MCF 10A (cell line): ENCODE measurements around the gene KDM2A. TPM values are rescaled to one million over a fixed set of nuclear protein-coding genes. Genes with fewer than 3 reads are reported as not detected.

ENCODE experiments used
- BruUV-seq: library from RNA; stranded (reverse); fragments of 400-500 nt; replicated peaks from 2 replicates; lab custom pipeline; 2021; lab: Mats Ljungman, UMichigan
- CTCF ChIA-PET: fragments of 300-600 bp; sonication (Branson Sonifier 250); formaldehyde crosslinking; extraction: SDS; loops from one replicate; lab custom pipeline; 2021; ENCODE audit warnings: antibody characterized with exemption, inconsistent platforms; lab: Yijun Ruan, JAX
- POLR2A ChIA-PET: fragments of 300-600, 350-650 bp; sonication (Branson Sonifier 250); formaldehyde crosslinking; extraction: SDS; loops from one replicate; lab custom pipeline; 2020; ENCODE audit warnings: antibody characterized with exemption, inconsistent platforms; lab: Yijun Ruan, JAX
- DNase-seq: peaks from one replicate; pipeline ENCODE4 v3.0.0-alpha.2; 2018; ENCODE audit not compliant: unreplicated experiment
- H3K27ac Mint-ChIP-seq: one replicate; pipeline ENCODE4 v1.8.0; 2022; ENCODE audit warnings: mild to moderate bottlenecking, low read depth, mixed read lengths; ENCODE audit not compliant: unreplicated experiment
- H3K27me3 Mint-ChIP-seq: one replicate; pipeline ENCODE4 v1.8.0; 2022; ENCODE audit warnings: mixed read lengths; ENCODE audit not compliant: insufficient read depth, unreplicated experiment
- H3K36me3 Mint-ChIP-seq: one replicate; pipeline ENCODE4 v1.8.0; 2022; ENCODE audit warnings: mild to moderate bottlenecking, moderate library complexity, mixed read lengths; ENCODE audit not compliant: insufficient read depth, unreplicated experiment
- H3K4me1 Mint-ChIP-seq: one replicate; pipeline ENCODE4 v1.8.0; 2022; ENCODE audit warnings: mixed read lengths; ENCODE audit not compliant: insufficient read depth, unreplicated experiment
- H3K4me3 Mint-ChIP-seq: one replicate; pipeline ENCODE4 v1.8.0; 2022; ENCODE audit warnings: mild to moderate bottlenecking, moderate library complexity, mixed read lengths; ENCODE audit not compliant: unreplicated experiment
- H3K9me3 Mint-ChIP-seq: one replicate; pipeline ENCODE4 v1.8.0; 2022; ENCODE audit warnings: mixed read lengths; ENCODE audit not compliant: unreplicated experiment
- intact Hi-C: fragments of 100-400 bp; cut with micrococcal nuclease; formaldehyde crosslinking; loops from 2 replicates; pipeline ENCODE4 v1.14.1; 2022
- total RNA-seq: library from RNA; stranded (reverse); gene quantifications from 2 replicates; pipeline ENCODE4 v1.2.3, GENCODE V29; 2022
- TF ChIP-seq, protein P1 (sequence below): fragments of 200-600 bp; IDR thresholded peaks from one replicate; pipeline ENCODE4 v1.8.0; 2022; ENCODE audit warnings: antibody characterized with exemption, mild to moderate bottlenecking; ENCODE audit not compliant: unreplicated experiment

Gene KDM2A
- total RNA-seq, 1 experiment from 2014 or later, result 63.8 TPM

DNA sequence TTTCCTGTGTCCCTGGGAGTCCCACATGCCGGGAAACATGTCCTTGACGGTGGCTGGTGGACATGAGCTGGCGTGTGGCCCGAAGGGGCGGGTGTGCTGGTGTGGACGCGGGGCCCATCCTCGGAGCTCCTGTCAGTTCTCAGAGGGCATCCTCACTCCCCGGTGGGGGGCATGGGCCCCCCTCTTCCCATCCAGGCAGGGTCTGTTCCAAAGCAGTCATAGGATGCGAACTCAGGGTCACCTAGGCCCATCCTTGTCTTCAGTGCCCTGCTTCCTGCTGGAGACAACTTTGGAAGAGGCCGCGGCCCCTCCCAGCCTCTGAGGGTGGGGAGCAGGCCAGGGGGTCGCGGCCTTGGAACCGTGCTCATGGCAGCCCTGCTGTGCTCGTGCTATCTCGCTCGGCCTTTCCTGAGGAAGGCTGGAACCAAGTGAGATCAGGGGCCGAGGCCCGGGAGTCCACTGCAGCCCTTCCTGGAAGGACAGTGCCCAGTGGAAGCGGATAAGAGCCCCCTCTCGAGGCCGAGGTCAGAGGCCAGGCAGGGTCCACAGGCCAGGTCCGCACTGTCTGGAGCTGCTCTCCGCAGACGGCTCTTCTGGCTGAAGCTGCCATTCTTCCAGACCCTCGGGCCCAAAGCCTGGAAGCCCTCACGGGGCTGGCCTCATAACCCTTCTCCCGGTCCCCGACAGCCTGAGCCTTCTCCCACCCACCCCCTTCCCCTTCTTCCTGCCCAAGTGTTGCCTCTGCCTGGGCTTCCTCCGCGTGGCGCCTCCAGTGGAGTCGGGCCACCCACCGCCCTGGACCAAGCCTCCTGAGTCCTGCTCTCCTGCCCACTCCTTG is 155.9 kb downstream of the KDM2A start:
- H3K4me1 Mint-ChIP-seq, result peaks cover 7% of the 10 kb centered on the region
- H3K9me3 Mint-ChIP-seq, result no peaks in the 10 kb centered on the region
- no peaks in the 10 kb centered on the region for H3K27me3 Mint-ChIP-seq
- ChIA-PET POLR2A (no interaction called here), CTCF (interaction anchor here (0.9 kb wide), 1 partner anchor 13 kb away, joined by 3 read pairs; no protein-coding TSS in a partner anchor)
- H3K36me3 Mint-ChIP-seq, result peaks cover 16% of the 10 kb centered on the region
- H3K4me3 Mint-ChIP-seq, result no peak overlapping the region
- H3K27ac Mint-ChIP-seq, result no peak overlapping the region
- BruUV-seq, result no TSS peak
- intact Hi-C loops, result no loop called here
- no peak for DNase-seq
- TF ChIP-seq, protein P1, sequence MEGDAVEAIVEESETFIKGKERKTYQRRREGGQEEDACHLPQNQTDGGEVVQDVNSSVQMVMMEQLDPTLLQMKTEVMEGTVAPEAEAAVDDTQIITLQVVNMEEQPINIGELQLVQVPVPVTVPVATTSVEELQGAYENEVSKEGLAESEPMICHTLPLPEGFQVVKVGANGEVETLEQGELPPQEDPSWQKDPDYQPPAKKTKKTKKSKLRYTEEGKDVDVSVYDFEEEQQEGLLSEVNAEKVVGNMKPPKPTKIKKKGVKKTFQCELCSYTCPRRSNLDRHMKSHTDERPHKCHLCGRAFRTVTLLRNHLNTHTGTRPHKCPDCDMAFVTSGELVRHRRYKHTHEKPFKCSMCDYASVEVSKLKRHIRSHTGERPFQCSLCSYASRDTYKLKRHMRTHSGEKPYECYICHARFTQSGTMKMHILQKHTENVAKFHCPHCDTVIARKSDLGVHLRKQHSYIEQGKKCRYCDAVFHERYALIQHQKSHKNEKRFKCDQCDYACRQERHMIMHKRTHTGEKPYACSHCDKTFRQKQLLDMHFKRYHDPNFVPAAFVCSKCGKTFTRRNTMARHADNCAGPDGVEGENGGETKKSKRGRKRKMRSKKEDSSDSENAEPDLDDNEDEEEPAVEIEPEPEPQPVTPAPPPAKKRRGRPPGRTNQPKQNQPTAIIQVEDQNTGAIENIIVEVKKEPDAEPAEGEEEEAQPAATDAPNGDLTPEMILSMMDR, result no peak

DNA sequence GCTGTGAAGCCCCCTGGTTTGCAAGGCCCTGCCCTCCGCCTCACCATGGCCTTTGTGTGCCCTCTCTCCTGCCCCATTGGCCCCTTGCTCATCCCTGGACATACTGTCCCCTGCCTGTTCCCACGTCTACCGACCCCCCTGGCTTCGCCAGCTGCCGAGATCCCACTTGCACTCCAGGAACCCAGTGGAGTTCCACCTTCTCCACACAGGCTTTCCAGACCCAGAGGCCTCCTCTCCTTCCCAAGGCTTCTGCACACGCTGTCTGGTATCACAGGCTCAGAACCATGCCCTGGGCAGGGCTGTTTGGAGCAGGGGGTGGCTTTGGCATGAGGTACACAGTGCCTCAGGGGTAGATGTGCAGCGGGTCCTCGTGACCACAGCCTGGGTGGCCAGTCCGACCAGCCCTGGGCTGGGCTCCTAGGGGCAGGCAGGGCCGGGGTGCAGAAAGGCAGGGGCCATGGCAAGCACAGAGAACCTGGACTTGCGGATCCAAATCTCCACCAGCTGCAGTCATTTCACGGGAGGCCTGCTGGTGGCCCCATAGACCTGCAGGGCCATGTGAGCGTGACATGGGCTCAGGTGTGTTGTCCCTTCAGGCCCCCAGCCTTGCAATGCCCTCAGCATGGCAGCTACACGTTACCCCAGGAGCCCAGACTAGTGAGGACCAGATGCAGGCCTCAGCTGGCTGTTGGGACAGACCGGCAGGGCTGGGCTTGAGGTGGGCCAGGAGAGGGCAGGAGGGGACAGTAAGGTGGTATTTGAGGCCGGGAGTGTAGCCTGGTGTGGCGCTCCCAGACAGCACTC is 156.7 kb downstream of the KDM2A start:
- intact Hi-C loops, result no loop called here
- no TSS peak for BruUV-seq
- Mint-ChIP-seq H3K27me3 (no peaks in the 10 kb centered on the region), H3K4me1 (no peaks in the 10 kb centered on the region), H3K36me3 (peaks cover 21% of the 10 kb centered on the region), H3K27ac (no peak overlapping the region), H3K4me3 (no peak overlapping the region), H3K9me3 (no peaks in the 10 kb centered on the region)
- POLR2A ChIA-PET, result no interaction called here
- CTCF ChIA-PET, result interaction anchor here (0.5 to 0.6 kb wide), 2 partner anchors 17 to 218 kb away, joined by 4 to 5 read pairs; no protein-coding TSS in a partner anchor
- TF ChIP-seq, protein P1, result no peak
- DNase-seq, result no peak

DNA sequence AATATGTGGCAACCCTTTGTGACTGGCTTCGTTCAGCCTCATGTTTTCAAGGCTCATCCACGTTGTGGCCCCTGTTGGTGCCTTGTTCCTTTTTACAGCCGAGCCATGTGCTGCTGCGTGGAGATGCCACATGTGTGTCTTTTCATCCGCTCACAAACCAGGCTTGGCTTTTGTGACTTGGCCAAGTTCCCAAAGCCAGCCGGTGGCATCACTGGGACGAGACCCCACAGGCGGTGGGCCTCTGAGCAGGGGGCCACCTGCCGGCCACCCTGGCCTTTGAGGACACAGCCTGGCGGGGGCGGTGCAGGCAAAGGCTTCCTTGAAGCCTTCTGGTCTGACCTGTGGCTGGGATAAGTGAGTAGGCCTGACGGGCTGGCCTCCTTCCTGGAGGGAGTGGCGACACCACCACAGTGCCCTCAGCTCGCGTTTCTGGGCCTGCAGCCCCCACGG is 157.7 kb downstream of the KDM2A start:
- Mint-ChIP-seq H3K36me3 (peaks cover 21% of the 10 kb centered on the region), H3K27me3 (no peaks in the 10 kb centered on the region), H3K27ac (peak overlapping the region; percentile 27), H3K4me1 (no peaks in the 10 kb centered on the region), H3K4me3 (peak overlapping the region; percentile 48), H3K9me3 (no peaks in the 10 kb centered on the region)
- ChIA-PET CTCF (interaction anchor here (0.6 to 1.5 kb wide), 3 partner anchors 13 to 41 kb away, joined by 3 to 5 read pairs (median 4); no protein-coding TSS in a partner anchor), POLR2A (interaction anchor here (0.8 to 1.5 kb wide), 5 partner anchors 10 to 41 kb away, joined by 3 to 6 read pairs (median 3); partner anchors contain the start of gene ANKRD13D)
- TF ChIP-seq, protein P1, result no peak
- intact Hi-C loops, result no loop called here
- no peak for DNase-seq
- no TSS peak for BruUV-seq
